Cerebellar cortex (tissue), 1 donor: ENCODE results near the gene RGS16.

Experiments used
- DNase-seq: peaks from one replicate; pipeline ENCODE4 v3.0.0-alpha.2; 2015; ENCODE audit warnings: low spot score

The RGS16 gene

GRCh38 chr1:182629499-182630096, 25.4 kb upstream of the RGS16 start:
- DNase-seq, result no peak

GRCh38 chr1:182629080-182629479, 24.9 kb upstream of the RGS16 start:
- no peak for DNase-seq

- no peak for DNase-seq
Measured at GRCh38 chr1:182628657-182629056, 24.5 kb upstream of the RGS16 start.

GRCh38 chr1:182627622-182628021, 23.4 kb upstream of the RGS16 start:
- no peak for DNase-seq

GRCh38 chr1:182626527-182626926, 22.3 kb upstream of the RGS16 start:
- no peak for DNase-seq

GRCh38 chr1:182625719-182626504, 21.7 kb upstream of the RGS16 start:
- no peak for DNase-seq

- no peak for DNase-seq
Measured at GRCh38 chr1:182625024-182625423, 20.8 kb upstream of the RGS16 start.

GRCh38 chr1:182624577-182624976, 20.4 kb upstream of the RGS16 start:
- DNase-seq, result no peak

- no peak for DNase-seq
Measured at GRCh38 chr1:182622901-182623528, 18.8 kb upstream of the RGS16 start.

GRCh38 chr1:182621906-182622305, 17.7 kb upstream of the RGS16 start:
- no peak for DNase-seq

GRCh38 chr1:182620924-182621585, 16.9 kb upstream of the RGS16 start:
- DNase-seq, result no peak

GRCh38 chr1:182617734-182618351, 13.7 kb upstream of the RGS16 start:
- DNase-seq, result no peak

GRCh38 chr1:182617014-182617429, 12.8 kb upstream of the RGS16 start:
- no peak for DNase-seq

GRCh38 chr1:182616130-182617013, 12.2 kb upstream of the RGS16 start:
- peak; percentile 32 for DNase-seq

- DNase-seq, result peak; percentile 58
Measured at GRCh38 chr1:182615468-182616129, 11.4 kb upstream of the RGS16 start.

- peak; percentile 67 for DNase-seq
Measured at GRCh38 chr1:182614796-182615454, 10.7 kb upstream of the RGS16 start.

GRCh38 chr1:182611787-182612186, 7.6 kb upstream of the RGS16 start:
- no peak for DNase-seq

- no peak for DNase-seq
Measured at GRCh38 chr1:182611326-182611725, 7.1 kb upstream of the RGS16 start.

GRCh38 chr1:182610606-182611194, 6.5 kb upstream of the RGS16 start:
- DNase-seq, result no peak
